ENCODE data around the gene ZNF559.
A peak's percentile ranks its signal among the peaks of the same experiment; 100 is the strongest.
"Not testable (repeated sequence)": the region's sequence is repeated elsewhere in the genome, so short reads cannot be mapped to it uniquely, and the experiment has no call there.

ZNF559 gene

GRCh38 chr19:9323919-9324583 is at the start of gene ZNF559:
ZNF559 (plus strand) TSS chr19:9324179; CDS start chr19:9338550, 14,371 bp downstream.
- peak; percentile 96 to 97 for DNase-seq (ENCODE audit: low read depth in 2 of 2)

GRCh38 chr19:9283485-9283884 is 40.5 kb upstream of the ZNF559 start:
- peak in 1 of 2 donors; percentile 1 for DNase-seq (ENCODE audit: low read depth in 2 of 2)

- no peak for DNase-seq (ENCODE audit: low read depth in 2 of 2)
Measured at GRCh38 chr19:9289231-9289884, 34.6 kb upstream of the ZNF559 start.

- no peak for DNase-seq (ENCODE audit: low read depth in 2 of 2)
Measured at GRCh38 chr19:9295411-9295849, 28.5 kb upstream of the ZNF559 start.

GRCh38 chr19:9296336-9296735 is 27.6 kb upstream of the ZNF559 start:
- no peak for DNase-seq (ENCODE audit: low read depth in 2 of 2)

GRCh38 chr19:9306443-9306842 is 17.5 kb upstream of the ZNF559 start:
- DNase-seq (ENCODE audit: low read depth in 2 of 2): no peak

- no peak for DNase-seq (ENCODE audit: low read depth in 2 of 2)
Measured at GRCh38 chr19:9308091-9308770, 15.7 kb upstream of the ZNF559 start.

- DNase-seq (ENCODE audit: low read depth in 2 of 2): peak; percentile 98
Measured at GRCh38 chr19:9309139-9309973, 14.6 kb upstream of the ZNF559 start, which contains the start of gene ZNF699. ZNF699 (minus strand) TSS chr19:9309838; CDS start chr19:9305119, 4,719 bp downstream.

GRCh38 chr19:9309974-9310446 is 14.0 kb upstream of the ZNF559 start:
- DNase-seq (ENCODE audit: low read depth in 2 of 2): peak in 1 of 2 donors; percentile 79

GRCh38 chr19:9313756-9314155 is 10.2 kb upstream of the ZNF559 start:
- no peak for DNase-seq (ENCODE audit: low read depth in 2 of 2)

GRCh38 chr19:9321338-9321737 is 2.6 kb upstream of the ZNF559 start:
- DNase-seq (ENCODE audit: low read depth in 2 of 2): no peak

- DNase-seq (ENCODE audit: low read depth in 2 of 2): not testable (repeated sequence)
Measured at GRCh38 chr19:9321756-9322155, 2.2 kb upstream of the ZNF559 start.

GRCh38 chr19:9322201-9322600 is 1.8 kb upstream of the ZNF559 start:
- not testable (repeated sequence) for DNase-seq (ENCODE audit: low read depth in 2 of 2)

GRCh38 chr19:9323557-9323918 is 441 bp upstream of the ZNF559 start:
- no peak for DNase-seq (ENCODE audit: low read depth in 2 of 2)

GRCh38 chr19:9324584-9324962 is 594 bp downstream of the ZNF559 start:
- no peak for DNase-seq (ENCODE audit: low read depth in 2 of 2)

GRCh38 chr19:9329999-9330398 is 6.0 kb downstream of the ZNF559 start:
- DNase-seq (ENCODE audit: low read depth in 2 of 2): no peak

- no peak for DNase-seq (ENCODE audit: low read depth in 2 of 2)
Measured at GRCh38 chr19:9342610-9343304, 18.8 kb downstream of the ZNF559 start.

GRCh38 chr19:9345005-9345404 is 21.0 kb downstream of the ZNF559 start:
- DNase-seq (ENCODE audit: low read depth in 2 of 2): no peak

GRCh38 chr19:9348253-9348652 is 24.3 kb downstream of the ZNF559 start:
- no peak for DNase-seq (ENCODE audit: low read depth in 2 of 2)

- no peak for DNase-seq (ENCODE audit: low read depth in 2 of 2)
Measured at GRCh38 chr19:9348671-9349070, 24.7 kb downstream of the ZNF559 start.

- no peak for DNase-seq (ENCODE audit: low read depth in 2 of 2)
Measured at GRCh38 chr19:9352505-9352904, 28.5 kb downstream of the ZNF559 start.
